Kidney epithelial cell (primary cell): Measurements from ENCODE around the gene ABCG1. TPM values are rescaled to one million over a fixed set of nuclear protein-coding genes. Genes with fewer than 3 reads are reported as not detected.

Experiments
- DNase-seq: peaks from one replicate; pipeline ENCODE4 v3.0.0-alpha.2; 2010; ENCODE audit warnings: low read depth
- H3K27me3 ChIP-seq: 2 replicates; pipeline ENCODE4 v1.6.0; 2011; ENCODE audit warnings: low read length; ENCODE audit not compliant: control insufficient read depth, insufficient read depth
- H3K36me3 ChIP-seq: 2 replicates; pipeline ENCODE4 v1.5.1; 2011; ENCODE audit warnings: low read length; ENCODE audit not compliant: control insufficient read depth, insufficient read depth
- H3K4me3 ChIP-seq: 2 replicates; pipeline ENCODE4 v1.5.1; 2011; ENCODE audit warnings: low read depth, mild to moderate bottlenecking, control low read depth, low read length
- CTCF ChIP-seq: IDR thresholded peaks from 2 replicates; pipeline ENCODE4 v1.5.1; 2011; ENCODE audit warnings: mild to moderate bottlenecking, moderate library complexity, low read length, control low read depth, inconsistent platforms; ENCODE audit not compliant: insufficient read depth, poor library complexity, severe bottlenecking
- total RNA-seq: library from RNA; depleted of rRNA; stranded (reverse); fragments of >200 nt; gene quantifications from 2 replicates; pipeline ENCODE4 v1.2.3, GENCODE V29; 2015

The ABCG1 gene
- 3.6 and 5.4 TPM in 2 replicates for total RNA-seq

- DNase-seq = no peak
- H3K27me3 ChIP-seq = peaks cover 38% of the 10 kb centered on the region
- no peaks in the 10 kb centered on the region for H3K36me3 ChIP-seq
- H3K4me3 ChIP-seq = peak within 1 kb of the TSS; percentile 34
- no peak for TF ChIP-seq CTCF
These were observed at the start of gene ABCG1 for GRCh38 chr21:42218836-42219605. Gene ABCG1 (plus strand): TSS chr21:42219140. CDS start chr21:42219263, 123 bp downstream.

GRCh38 chr21:42169758-42170157 is 49.2 kb upstream of the ABCG1 start:
- DNase-seq = no peak
- Histone ChIP-seq H3K4me3 (no peak overlapping the region), H3K27me3 (peaks cover 4% of the 10 kb centered on the region), H3K36me3 (no peaks in the 10 kb centered on the region)
- TF ChIP-seq CTCF = no peak

- Histone ChIP-seq H3K27me3 (peaks cover 8% of the 10 kb centered on the region), H3K4me3 (no peak overlapping the region), H3K36me3 (no peaks in the 10 kb centered on the region)
- no peak for TF ChIP-seq CTCF
- DNase-seq = no peak
These were observed 47.6 kb upstream of the ABCG1 start for GRCh38 chr21:42171091-42172053.

GRCh38 chr21:42172596-42173483 is 46.1 kb upstream of the ABCG1 start:
- no peaks in the 10 kb centered on the region for H3K36me3 ChIP-seq
- peaks cover 8% of the 10 kb centered on the region for H3K27me3 ChIP-seq
- no peak for DNase-seq

GRCh38 chr21:42174173-42174572 is 44.8 kb upstream of the ABCG1 start:
- no peak for DNase-seq
- no peak for TF ChIP-seq CTCF
- Histone ChIP-seq H3K36me3 (no peaks in the 10 kb centered on the region), H3K27me3 (peaks cover 8% of the 10 kb centered on the region), H3K4me3 (no peak overlapping the region)

More at GRCh38 chr21:42172596-42173483, 46.1 kb upstream of the ABCG1 start:
- no peak for TF ChIP-seq CTCF
- no peak overlapping the region for H3K4me3 ChIP-seq
